Esophagus muscularis mucosa (tissue), 4 donors: ENCODE measurements around the gene NDC80. TPM values are rescaled to one million over a fixed set of nuclear protein-coding genes. Genes with fewer than 3 reads are reported as not detected.
"Not testable (repeated sequence)": the region's sequence is repeated elsewhere in the genome, so short reads cannot be mapped to it uniquely, and the experiment has no call there.

ENCODE experiments used
- DNase-seq: peaks from one replicate; pipeline ENCODE4 v3.0.0-alpha.2; 2017; ENCODE audit errors: extremely low spot score
- H3K27ac ChIP-seq, 4 donors: fragments of 200-600 bp; sonication (generic); replicated peaks in 1 of 4; 1 replicate in 3 of 4; 2 replicates in 1 of 4; pipeline ENCODE4 v1.5.1; 2016 to 2019; ENCODE audit warnings: mild to moderate bottlenecking in 1 of 4
- H3K27me3 ChIP-seq, 4 donors: fragments of 200-600 bp; sonication (generic); one replicate each; pipeline versions ENCODE4 v1.5.1 to v1.6.0; 2016 to 2019
- H3K36me3 ChIP-seq, 4 donors: fragments of 200-600 bp; sonication (generic); one replicate each; pipeline ENCODE4 v1.5.1; 2016 to 2019
- H3K4me1 ChIP-seq, 4 donors: fragments of 200-600 bp; sonication (generic); one replicate each; pipeline ENCODE4 v1.5.1; 2016 to 2019
- H3K4me3 ChIP-seq, 4 donors: fragments of 200-600 bp; sonication (generic); 1 replicate in 2 of 4; 2 replicates in 2 of 4; pipeline ENCODE4 v1.5.1; 2016 to 2019; ENCODE audit warnings: mild to moderate bottlenecking in 4 of 4, moderate library complexity in 1 of 4
- H3K9me3 ChIP-seq, 4 donors: fragments of 200-600 bp; sonication (generic); 1 replicate in 3 of 4; 2 replicates in 1 of 4; pipeline ENCODE4 v1.5.1; 2016 to 2019
- CTCF ChIP-seq, 3 experiments: fragments of 200-600 bp in 2 of 3; fragments of 450-650 bp in 1 of 3; sonication (generic) in 2 of 3; IDR thresholded peaks; one replicate each; pipeline ENCODE4 v1.5.1; 2017 to 2019; ENCODE audit warnings: antibody characterized with exemption in 3 of 3, mild to moderate bottlenecking in 2 of 3, moderate library complexity in 1 of 3
- EP300 ChIP-seq: sonication (generic); formaldehyde crosslinking; IDR thresholded peaks from one replicate; pipeline ENCODE4 v1.6.1; 2017; ENCODE audit warnings: antibody characterized with exemption
- POLR2A ChIP-seq: fragments of 450-650 bp; IDR thresholded peaks from one replicate; pipeline ENCODE4 v1.6.1; 2017; ENCODE audit warnings: antibody characterized with exemption, moderate library complexity, mild to moderate bottlenecking, low read depth
- POLR2AphosphoS5 ChIP-seq, 2 donors: sonication (generic); formaldehyde crosslinking; IDR thresholded peaks; one replicate each; pipeline ENCODE4 v1.6.1; 2017; ENCODE audit warnings: antibody characterized with exemption in 2 of 2
- WGBS: methylation state at CpG from one replicate; pipeline ENCODE4 v1.1.5; 2018; 5-methylcytosine and 5-hydroxymethylcytosine counted together
- intact Hi-C: fragments of 100-400 bp; cut with DNase I; formaldehyde crosslinking; loops from one replicate; pipeline ENCODE4 v1.15.1; 2023
- small RNA-seq, 3 donors: library from RNA; depleted of rRNA; stranded (forward); fragments of <200 nt; gene quantifications; one replicate each; pipeline ENCODE3, GENCODE V24; 2016
- total RNA-seq, 4 donors: library from RNA; depleted of rRNA; stranded (reverse); fragments of >200 nt; gene quantifications; one replicate each; pipeline versions ENCODE4 v1.1.0 to v1.2.1, GENCODE V29; 2016

Gene NDC80
- total RNA-seq, 4 donors from 2014 or later: 0.17 to 0.57 (median 0.42) TPM; not detected in 1

GRCh38 chr18:2657788-2658458 is 86.6 kb downstream of the NDC80 start:
- peak overlapping the region; percentile 91 to 98 (median 94) for H3K4me3 ChIP-seq
- intact Hi-C loops: loop anchor here (5.0 to 10.0 kb wide), 2 partner anchors 86 to 787 kb away; partner anchors contain the start of genes METTL4 and NDC80
- H3K9me3 ChIP-seq: no peaks in the 10 kb centered on the region
- WGBS: 41% methylated on average over 12 of the region's 12 CpGs
- peaks cover 23 to 52% (median 46%) of the 10 kb centered on the region in 4 donors for H3K4me1 ChIP-seq
- DNase-seq: no peak
- peak in 1 of 2 donors; percentile 41 for TF ChIP-seq POLR2AphosphoS5 (IDR thresholded peaks at IDR 0.05)
- no peak for TF ChIP-seq CTCF (IDR thresholded peaks at IDR 0.05)
- no peaks in the 10 kb centered on the region for H3K27me3 ChIP-seq
- no peaks in the 10 kb centered on the region for H3K36me3 ChIP-seq
- peak overlapping the region; percentile 76 to 99 (median 98) for H3K27ac ChIP-seq

DNA sequence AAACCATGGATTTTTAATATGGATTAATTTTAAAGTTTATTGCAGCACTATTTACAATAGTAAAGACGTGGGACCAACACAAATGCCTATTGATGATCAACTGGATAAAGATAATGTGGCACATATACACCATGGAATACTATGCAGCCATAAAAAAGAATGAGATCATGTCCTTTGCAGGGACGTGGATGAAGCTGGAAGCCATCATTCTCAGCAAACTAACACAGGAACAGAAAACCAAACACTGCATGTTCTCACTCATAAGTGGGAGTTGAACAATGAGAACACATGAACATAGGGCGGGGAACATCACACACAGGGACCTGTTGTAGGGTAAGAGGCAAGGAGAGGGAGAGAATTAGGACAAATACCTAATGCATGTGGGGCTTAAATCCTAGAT is 89.5 kb downstream of the NDC80 start:
- peaks cover 33 to 74% (median 65%) of the 10 kb centered on the region in 4 donors for H3K4me1 ChIP-seq

DNA sequence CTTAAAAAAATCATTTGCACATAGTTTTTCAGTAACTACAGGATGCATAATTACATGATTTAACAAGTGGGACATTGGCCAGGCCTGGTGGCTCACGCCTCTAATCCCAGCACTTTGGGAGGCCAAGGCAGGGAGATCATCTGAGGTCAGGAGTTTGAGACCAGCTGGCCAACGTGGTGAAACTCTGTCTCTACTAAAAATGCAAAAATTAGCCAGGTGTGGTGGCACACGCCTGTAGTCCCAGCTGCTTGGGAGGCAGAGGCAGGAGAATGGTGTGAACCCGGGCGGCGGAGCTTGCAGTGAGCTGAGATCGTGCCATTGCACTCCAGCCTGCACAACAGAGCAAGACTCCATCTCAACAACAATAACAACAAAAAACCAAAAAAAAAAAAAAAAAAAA is 90.9 kb downstream of the NDC80 start:
- H3K36me3 ChIP-seq, H3K27me3 ChIP-seq, H3K4me3 ChIP-seq, H3K9me3 ChIP-seq, DNase-seq, intact Hi-C loops, H3K27ac ChIP-seq: not testable (repeated sequence)
- WGBS: 82% methylated on average over 7 of the region's 7 CpGs
- H3K4me1 ChIP-seq: peaks cover 33 to 76% (median 64%) of the 10 kb centered on the region in 4 donors

More for the DNA sequence above, 89.5 kb downstream of the NDC80 start:
- H3K27ac ChIP-seq, H3K36me3 ChIP-seq, H3K27me3 ChIP-seq, H3K9me3 ChIP-seq, DNase-seq, intact Hi-C loops, H3K4me3 ChIP-seq: not testable (repeated sequence)
- 95% methylated on average over 3 of the region's 3 CpGs for WGBS

GRCh38 chr18:2662990-2663389 is 91.6 kb downstream of the NDC80 start:
- no peak for DNase-seq
- intact Hi-C loops: no loop called here
- Histone ChIP-seq H3K4me1 (peaks cover 26 to 69% (median 57%) of the 10 kb centered on the region in 4 donors), H3K4me3 (no peak overlapping the region), H3K27ac (no peak overlapping the region), H3K27me3 (no peaks in the 10 kb centered on the region), H3K36me3 (peaks cover 4 to 14% (median 13%) of the 10 kb centered on the region in 4 donors), H3K9me3 (no peaks in the 10 kb centered on the region)
- TF ChIP-seq EP300: no peak
- no peak for TF ChIP-seq CTCF (IDR thresholded peaks at IDR 0.05)
- TF ChIP-seq POLR2A: no peak
- no peak for TF ChIP-seq POLR2AphosphoS5 (IDR thresholded peaks at IDR 0.05)
- WGBS: 80% methylated on average over 5 of the region's 5 CpGs

Small RNA genes lying within 50 kb of the gene (small RNA-seq; reads per million reads assigned to genes)
- gene RF00019 (0 reads per million in 3 donors), gene RF01233 (0 reads per million in 3 donors), gene RNU6-340P (0 reads per million in 3 donors)

Other genes with a start within 250 kb of the NDC80 start
- 1 to 10 TPM; 4.3 to 8.3 (median 5.7) TPM for gene METTL4, start 52 bp upstream of the NDC80 start, total RNA-seq
- 10 to 100 TPM; 47.9 to 62.3 (median 58.2) TPM for gene SMCHD1, start 84.2 kb downstream of the NDC80 start, total RNA-seq